ENCODE data around the gene CERS6.

DNA sequence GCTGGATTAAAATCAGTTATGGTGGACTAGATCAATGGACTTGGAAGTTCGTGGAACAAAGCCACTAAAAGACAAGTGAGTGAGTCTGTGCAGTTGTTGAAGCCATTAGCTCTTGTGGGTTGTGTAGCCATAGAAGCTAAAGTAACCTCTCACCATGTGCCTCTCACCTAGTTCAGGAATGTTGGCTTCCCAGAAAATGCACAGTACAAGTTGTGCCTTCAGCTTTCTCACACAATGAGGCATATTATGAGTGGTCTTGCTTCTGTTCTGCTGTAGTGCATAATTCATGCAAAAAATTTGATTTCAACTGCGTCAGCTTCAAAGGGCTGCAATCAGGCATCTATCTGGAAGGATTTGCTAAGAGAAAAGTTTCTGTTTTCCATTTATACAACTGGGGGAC is 26.2 kb downstream of the CERS6 start:
- TF ChIP-seq, protein P1, sequence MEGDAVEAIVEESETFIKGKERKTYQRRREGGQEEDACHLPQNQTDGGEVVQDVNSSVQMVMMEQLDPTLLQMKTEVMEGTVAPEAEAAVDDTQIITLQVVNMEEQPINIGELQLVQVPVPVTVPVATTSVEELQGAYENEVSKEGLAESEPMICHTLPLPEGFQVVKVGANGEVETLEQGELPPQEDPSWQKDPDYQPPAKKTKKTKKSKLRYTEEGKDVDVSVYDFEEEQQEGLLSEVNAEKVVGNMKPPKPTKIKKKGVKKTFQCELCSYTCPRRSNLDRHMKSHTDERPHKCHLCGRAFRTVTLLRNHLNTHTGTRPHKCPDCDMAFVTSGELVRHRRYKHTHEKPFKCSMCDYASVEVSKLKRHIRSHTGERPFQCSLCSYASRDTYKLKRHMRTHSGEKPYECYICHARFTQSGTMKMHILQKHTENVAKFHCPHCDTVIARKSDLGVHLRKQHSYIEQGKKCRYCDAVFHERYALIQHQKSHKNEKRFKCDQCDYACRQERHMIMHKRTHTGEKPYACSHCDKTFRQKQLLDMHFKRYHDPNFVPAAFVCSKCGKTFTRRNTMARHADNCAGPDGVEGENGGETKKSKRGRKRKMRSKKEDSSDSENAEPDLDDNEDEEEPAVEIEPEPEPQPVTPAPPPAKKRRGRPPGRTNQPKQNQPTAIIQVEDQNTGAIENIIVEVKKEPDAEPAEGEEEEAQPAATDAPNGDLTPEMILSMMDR (IDR thresholded peaks at IDR 0.05): no peak
- no peak for TF ChIP-seq POLR2A (IDR thresholded peaks at IDR 0.05)

Data from thyroid gland (tissue), 4 donors.